ENCODE measurements around the gene ARHGEF5. TPM values are rescaled to one million over a fixed set of nuclear protein-coding genes. Genes with fewer than 3 reads are reported as not detected.
"Not testable (repeated sequence)": the region's sequence is repeated elsewhere in the genome, so short reads cannot be mapped to it uniquely, and the experiment has no call there.

Gene ARHGEF5
- total and polyA plus RNA-seq, 2 experiments from 2014 or later, result 10.2 to 27.1 TPM

GRCh38 chr7:144416341-144416740, 61.1 kb downstream of the ARHGEF5 start (continued):
- no peak for TF ChIP-seq ZNF462 (CRISPR knock-in tag; IDR thresholded peaks at IDR 0.05)

GRCh38 chr7:144418931-144419330, 63.7 kb downstream of the ARHGEF5 start:
- H3F3A ChIP-seq (replicated peaks; ENCODE audit: low read depth); H3K27me3 Mint-ChIP-seq (ENCODE audit: insufficient read depth, low read depth, poor library complexity): not testable (repeated sequence)

DNA sequence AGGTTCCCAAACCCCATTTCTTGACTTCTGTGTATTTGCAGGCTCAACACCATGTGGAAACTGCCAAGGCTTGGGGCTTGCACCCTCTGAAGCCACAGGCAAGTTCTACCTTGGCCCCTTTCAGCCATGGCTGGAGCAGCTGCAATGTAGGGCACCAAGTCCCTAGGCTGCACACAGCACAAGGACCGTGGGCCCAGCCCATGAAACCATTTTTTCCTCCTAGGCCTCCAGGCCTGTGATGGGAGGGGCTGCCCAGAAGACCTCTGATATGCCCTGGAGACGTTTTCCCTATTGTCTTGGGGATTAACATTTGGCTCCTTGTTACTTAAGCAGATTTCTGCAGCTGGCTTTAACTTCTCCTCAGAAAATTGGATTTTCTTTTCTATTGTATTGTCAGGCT, 72.3 kb downstream of the ARHGEF5 start:
- not testable (repeated sequence) for H3K4me1 Mint-ChIP-seq; H2AFZ ChIP-seq; H3K9me2 ChIP-seq (ENCODE audit: insufficient read depth); H3K4me3 ChIP-seq; H3K4me2 ChIP-seq; H3F3A ChIP-seq (replicated peaks; ENCODE audit: low read depth); H3K27me3 ChIP-seq (ENCODE audit: insufficient read depth); H3K36me3 ChIP-seq (ENCODE audit: insufficient read depth); H3K27ac Mint-ChIP-seq; H3K27ac ChIP-seq (ENCODE audit: low read depth); H3K4me3 Mint-ChIP-seq; ATAC-seq; DNase-seq (ENCODE audit: low spot score); H4K20me1 ChIP-seq (replicated peaks; ENCODE audit: insufficient read depth); H3K27me3 Mint-ChIP-seq (ENCODE audit: insufficient read depth, low read depth, poor library complexity); H3K79me2 ChIP-seq (replicated peaks; ENCODE audit: insufficient read depth); H3K4me1 ChIP-seq (ENCODE audit: insufficient read depth)
- H3K9me3 Mint-ChIP-seq, result peaks cover 70% of the 10 kb centered on the region
- H3K36me3 Mint-ChIP-seq (ENCODE audit: low read depth), result peaks cover 51% of the 10 kb centered on the region

More at GRCh38 chr7:144418931-144419330, 63.7 kb downstream of the ARHGEF5 start:
- not testable (repeated sequence) for H3K79me2 ChIP-seq (replicated peaks; ENCODE audit: insufficient read depth); H3K36me3 ChIP-seq (ENCODE audit: insufficient read depth); H4K20me1 ChIP-seq (replicated peaks; ENCODE audit: insufficient read depth); H3K27ac ChIP-seq (ENCODE audit: low read depth); H3K4me3 ChIP-seq; H3K4me1 Mint-ChIP-seq; H3K4me1 ChIP-seq (ENCODE audit: insufficient read depth); H3K4me2 ChIP-seq; H2AFZ ChIP-seq; H3K27ac Mint-ChIP-seq; H3K27me3 ChIP-seq (ENCODE audit: insufficient read depth); H3K9me2 ChIP-seq (ENCODE audit: insufficient read depth); ATAC-seq; DNase-seq (ENCODE audit: low spot score); H3K4me3 Mint-ChIP-seq
- peaks cover 13% of the 10 kb centered on the region; the same call in 1 of the 3 replicates for H3K36me3 Mint-ChIP-seq (ENCODE audit: low read depth)
- H3K9me3 Mint-ChIP-seq, result peaks cover 32% of the 10 kb centered on the region

All from GM23338 (cell line).